Astrocyte of the spinal cord (primary cell): ENCODE results near the gene CRISPLD2.

Experiments
- DNase-seq: peaks from one replicate; pipeline ENCODE4 v3.0.0; 2011; ENCODE audit warnings: low read depth, low spot score
- H3K4me3 ChIP-seq: 2 replicates; pipeline ENCODE4 v1.5.1; 2011; ENCODE audit warnings: low read depth, mild to moderate bottlenecking, low read length, moderate library complexity
- CTCF ChIP-seq: IDR thresholded peaks from 2 replicates; pipeline ENCODE4 v1.5.1; 2012; ENCODE audit warnings: low read depth, mild to moderate bottlenecking, low read length, inconsistent platforms
- in situ Hi-C: cut with HindIII; loops from 2 replicates; pipeline ENCODE4 v1.10.0; 2017; ENCODE audit warnings: low sequenced_read_pairs

Gene CRISPLD2

GRCh38 chr16:84819644-84820304, at the start of gene CRISPLD2:
CRISPLD2 (plus strand) TSS chr16:84819985; CDS start chr16:84838496, 18,511 bp downstream.
- TF ChIP-seq CTCF = no peak
- DNase-seq = peak; percentile 88
- peak within 1 kb of the TSS; percentile 57 for H3K4me3 ChIP-seq
- in situ Hi-C loops = no loop called here

- no peak for DNase-seq
- no peak for TF ChIP-seq CTCF
- no peak overlapping the region for H3K4me3 ChIP-seq
- in situ Hi-C loops = no loop called here
Observed at GRCh38 chr16:84773312-84773711, 46.5 kb upstream of the CRISPLD2 start.

GRCh38 chr16:84774810-84775209, 45.0 kb upstream of the CRISPLD2 start:
- peak; percentile 89 for DNase-seq
- no peak overlapping the region for H3K4me3 ChIP-seq
- in situ Hi-C loops = no loop called here
- no peak for TF ChIP-seq CTCF

GRCh38 chr16:84775262-84775810, 44.4 kb upstream of the CRISPLD2 start:
- no peak for TF ChIP-seq CTCF
- in situ Hi-C loops = no loop called here
- DNase-seq = no peak
- no peak overlapping the region for H3K4me3 ChIP-seq

GRCh38 chr16:84777435-84777834, 42.4 kb upstream of the CRISPLD2 start:
- TF ChIP-seq CTCF = no peak
- no peak for DNase-seq
- in situ Hi-C loops = no loop called here
- no peak overlapping the region for H3K4me3 ChIP-seq

- H3K4me3 ChIP-seq = no peak overlapping the region
- in situ Hi-C loops = no loop called here
- no peak for DNase-seq
- TF ChIP-seq CTCF = no peak
Observed at GRCh38 chr16:84778720-84779119, 41.1 kb upstream of the CRISPLD2 start.
